Measurements from ENCODE around the gene RASGRP2.

GRCh38 chr11:64679846-64680245, 64.1 kb downstream of the RASGRP2 start:
- TF ChIP-seq CTCF (IDR thresholded peaks at IDR 0.05; ENCODE audit: extremely low read depth in 1 of 2, insufficient read depth in 1 of 2, low read depth in 1 of 2, low read length in 2 of 2) (no peak), MAX (IDR thresholded peaks at IDR 0.05; ENCODE audit: insufficient read depth, insufficient read length) (no peak), POLR2A (IDR thresholded peaks at IDR 0.05; ENCODE audit: low read depth, low read length) (no peak)
